Nephron progenitor cell (in vitro differentiated cells): ENCODE results near the gene TNFRSF6B.

Experiments
- DNase-seq: peaks from one replicate; pipeline ENCODE4 v3.0.0; 2021
- H3K27ac Mint-ChIP-seq: 2 replicates; pipeline ENCODE4 v1.8.0; 2021; ENCODE audit warnings: mild to moderate bottlenecking, moderate library complexity, mixed read lengths
- H3K27me3 Mint-ChIP-seq: 2 replicates; pipeline ENCODE4 v1.8.0; 2021; ENCODE audit warnings: mild to moderate bottlenecking, low read depth, mixed read lengths; ENCODE audit not compliant: poor library complexity
- H3K36me3 Mint-ChIP-seq: 2 replicates; pipeline ENCODE4 v1.8.0; 2021; ENCODE audit warnings: low read depth, mixed read lengths
- H3K4me1 Mint-ChIP-seq: 2 replicates; pipeline ENCODE4 v1.8.0; 2021; ENCODE audit warnings: mixed read lengths
- H3K4me3 Mint-ChIP-seq: 2 replicates; pipeline ENCODE4 v1.8.0; 2021; ENCODE audit warnings: mild to moderate bottlenecking, moderate library complexity, mixed read lengths
- H3K9me3 Mint-ChIP-seq: 2 replicates; pipeline ENCODE4 v1.8.0; 2021; ENCODE audit warnings: mild to moderate bottlenecking, moderate library complexity, mixed read lengths
- CTCF ChIP-seq: fragments of 200-600 bp; sonication (generic); IDR thresholded peaks from 2 replicates; pipeline ENCODE4 v1.5.0; 2021; ENCODE audit warnings: antibody characterized with exemption

The TNFRSF6B gene

GRCh38 chr20:63704749-63705117 lies 8.3 kb downstream of the TNFRSF6B start:
- Mint-ChIP-seq H3K27me3 (no peaks in the 10 kb centered on the region), H3K27ac (no peak overlapping the region), H3K4me3 (no peak overlapping the region), H3K36me3 (peaks cover 17% of the 10 kb centered on the region), H3K9me3 (no peaks in the 10 kb centered on the region), H3K4me1 (peaks cover 26% of the 10 kb centered on the region)
- DNase-seq, result no peak
- no peak for TF ChIP-seq CTCF

- Mint-ChIP-seq H3K27ac (no peak overlapping the region), H3K9me3 (no peaks in the 10 kb centered on the region), H3K4me1 (peaks cover 22% of the 10 kb centered on the region), H3K36me3 (peaks cover 21% of the 10 kb centered on the region), H3K4me3 (no peak overlapping the region), H3K27me3 (no peaks in the 10 kb centered on the region)
- no peak for TF ChIP-seq CTCF
- no peak for DNase-seq
These were observed 9.0 kb downstream of the TNFRSF6B start for GRCh38 chr20:63705232-63706026.

- no peak for DNase-seq
- H3K27ac Mint-ChIP-seq, result peak overlapping the region; percentile 95
- peaks cover 29% of the 10 kb centered on the region for H3K36me3 Mint-ChIP-seq
- TF ChIP-seq CTCF, result no peak
- H3K9me3 Mint-ChIP-seq, result peaks cover 6% of the 10 kb centered on the region
- H3K27me3 Mint-ChIP-seq, result no peaks in the 10 kb centered on the region
- peak overlapping the region; percentile 88 for H3K4me3 Mint-ChIP-seq
- peaks cover 23% of the 10 kb centered on the region for H3K4me1 Mint-ChIP-seq
These were observed 9.7 kb downstream of the TNFRSF6B start for GRCh38 chr20:63706027-63706695.

GRCh38 chr20:63706852-63707557 lies 10.6 kb downstream of the TNFRSF6B start:
- no peaks in the 10 kb centered on the region for H3K27me3 Mint-ChIP-seq
- H3K36me3 Mint-ChIP-seq, result peaks cover 37% of the 10 kb centered on the region
- H3K4me1 Mint-ChIP-seq, result peaks cover 23% of the 10 kb centered on the region
- peak overlapping the region; percentile 88 for H3K4me3 Mint-ChIP-seq
- no peak for TF ChIP-seq CTCF
- H3K27ac Mint-ChIP-seq, result peak overlapping the region; percentile 95
- peaks cover 13% of the 10 kb centered on the region for H3K9me3 Mint-ChIP-seq
- peak; percentile 54 for DNase-seq

- no peaks in the 10 kb centered on the region for H3K27me3 Mint-ChIP-seq
- peak within 1 kb of the TSS; percentile 95 for H3K27ac Mint-ChIP-seq
These were observed 11.3 kb downstream of the TNFRSF6B start, which contains the start of the genes ARFRP1 and ZGPAT for GRCh38 chr20:63707558-63708300. TSS of gene ARFRP1 (minus strand) at chr20:63707976. CDS start at chr20:63707091, 885 bp downstream. TSS of gene ZGPAT (plus strand) at chr20:63708039. CDS start at chr20:63708581, 542 bp downstream.

More at GRCh38 chr20:63707558-63708300, 11.3 kb downstream of the TNFRSF6B start, which contains the start of the genes ARFRP1 and ZGPAT:
- Mint-ChIP-seq H3K4me3 (peak within 1 kb of the TSS; percentile 88), H3K36me3 (peaks cover 44% of the 10 kb centered on the region), H3K9me3 (peaks cover 20% of the 10 kb centered on the region), H3K4me1 (peaks cover 23% of the 10 kb centered on the region)
- DNase-seq, result peak; percentile 93
- no peak for TF ChIP-seq CTCF
